ENCODE results near the gene IQSEC1. TPM values are rescaled to one million over a fixed set of nuclear protein-coding genes. Genes with fewer than 3 reads are reported as not detected.

IQSEC1 gene
- total and polyA plus RNA-seq, 9 of the 15 experiments (the other 6 are each of a cell fraction or from before 2014, with no cell fraction given): 0.56 to 39.0 (median 6.8) TPM

DNA sequence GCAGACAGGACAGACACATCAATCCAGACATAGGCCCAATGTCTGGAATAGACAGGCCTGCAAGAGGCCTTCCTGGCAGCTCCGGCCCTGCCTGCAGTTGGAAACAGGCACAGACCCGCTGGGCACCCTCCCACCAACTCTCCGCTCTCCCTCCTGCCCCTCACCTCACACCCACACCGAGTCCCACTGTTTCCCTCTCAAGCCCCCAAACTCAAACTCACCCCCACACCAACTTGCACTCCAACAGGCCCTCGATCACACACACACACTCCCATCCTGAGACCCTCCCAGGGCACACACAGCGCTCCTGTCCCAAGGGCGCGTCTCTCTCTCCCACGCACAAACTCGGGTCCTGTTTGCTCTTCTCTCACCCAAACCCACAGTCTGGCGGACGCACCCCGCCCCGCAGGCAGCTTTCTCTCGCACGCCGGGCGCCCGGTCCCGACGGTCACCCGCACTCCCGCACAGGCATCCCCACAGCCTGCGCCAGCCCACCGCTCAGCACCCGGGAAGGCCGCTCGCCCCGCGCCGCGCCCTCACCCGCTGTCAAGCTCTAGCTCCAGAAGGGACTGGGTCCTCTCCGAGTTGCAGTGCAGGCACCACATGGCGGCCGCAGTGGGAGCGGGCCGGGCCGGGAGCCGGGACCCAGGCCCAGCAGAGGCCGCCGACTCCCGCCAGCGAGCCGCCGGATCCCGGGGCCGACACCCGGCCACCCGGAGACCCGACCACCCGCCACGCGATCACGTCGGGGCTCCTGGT is 106.2 kb downstream of the IQSEC1 start (continued):
- TF ChIP-seq ZNF318 (IDR thresholded peaks at IDR 0.05; ENCODE audit: borderline replicate concordance in 1 of 2, low read depth in 1 of 2) (no peak), RBM39 (optimal IDR thresholded peaks at IDR 0.05; ENCODE audit: low read depth, low read length) (no peak), ESRRB (CRISPR knock-in tag; IDR thresholded peaks at IDR 0.05; ENCODE audit: borderline replicate concordance) (no peak), ILK (tag; IDR thresholded peaks at IDR 0.05; ENCODE audit: borderline replicate concordance, low read depth) (no peak), NR1H2 (CRISPR knock-in tag; IDR thresholded peaks at IDR 0.05) (no peak), RBM22 (IDR thresholded peaks at IDR 0.05; ENCODE audit: low read depth, low read length, poor library complexity, severe bottlenecking) (no peak), HSF4 (CRISPR knock-in tag; IDR thresholded peaks at IDR 0.05; ENCODE audit: borderline replicate concordance) (no peak), YBX1 (IDR thresholded peaks at IDR 0.05) (no peak)
- TF ChIP-seq, protein P1, sequence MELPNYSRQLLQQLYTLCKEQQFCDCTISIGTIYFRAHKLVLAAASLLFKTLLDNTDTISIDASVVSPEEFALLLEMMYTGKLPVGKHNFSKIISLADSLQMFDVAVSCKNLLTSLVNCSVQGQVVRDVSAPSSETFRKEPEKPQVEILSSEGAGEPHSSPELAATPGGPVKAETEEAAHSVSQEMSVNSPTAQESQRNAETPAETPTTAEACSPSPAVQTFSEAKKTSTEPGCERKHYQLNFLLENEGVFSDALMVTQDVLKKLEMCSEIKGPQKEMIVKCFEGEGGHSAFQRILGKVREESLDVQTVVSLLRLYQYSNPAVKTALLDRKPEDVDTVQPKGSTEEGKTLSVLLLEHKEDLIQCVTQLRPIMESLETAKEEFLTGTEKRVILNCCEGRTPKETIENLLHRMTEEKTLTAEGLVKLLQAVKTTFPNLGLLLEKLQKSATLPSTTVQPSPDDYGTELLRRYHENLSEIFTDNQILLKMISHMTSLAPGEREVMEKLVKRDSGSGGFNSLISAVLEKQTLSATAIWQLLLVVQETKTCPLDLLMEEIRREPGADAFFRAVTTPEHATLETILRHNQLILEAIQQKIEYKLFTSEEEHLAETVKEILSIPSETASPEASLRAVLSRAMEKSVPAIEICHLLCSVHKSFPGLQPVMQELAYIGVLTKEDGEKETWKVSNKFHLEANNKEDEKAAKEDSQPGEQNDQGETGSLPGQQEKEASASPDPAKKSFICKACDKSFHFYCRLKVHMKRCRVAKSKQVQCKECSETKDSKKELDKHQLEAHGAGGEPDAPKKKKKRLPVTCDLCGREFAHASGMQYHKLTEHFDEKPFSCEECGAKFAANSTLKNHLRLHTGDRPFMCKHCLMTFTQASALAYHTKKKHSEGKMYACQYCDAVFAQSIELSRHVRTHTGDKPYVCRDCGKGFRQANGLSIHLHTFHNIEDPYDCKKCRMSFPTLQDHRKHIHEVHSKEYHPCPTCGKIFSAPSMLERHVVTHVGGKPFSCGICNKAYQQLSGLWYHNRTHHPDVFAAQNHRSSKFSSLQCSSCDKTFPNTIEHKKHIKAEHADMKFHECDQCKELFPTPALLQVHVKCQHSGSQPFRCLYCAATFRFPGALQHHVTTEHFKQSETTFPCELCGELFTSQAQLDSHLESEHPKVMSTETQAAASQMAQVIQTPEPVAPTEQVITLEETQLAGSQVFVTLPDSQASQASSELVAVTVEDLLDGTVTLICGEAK (IDR thresholded peaks at IDR 0.05): no peak
- TF ChIP-seq, protein P1 (CRISPR knock-in tag; IDR thresholded peaks at IDR 0.05): no peak
